GM12878 (cell line): ENCODE results near the gene DNTT. TPM values are rescaled to one million over a fixed set of nuclear protein-coding genes. Genes with fewer than 3 reads are reported as not detected.

Experiments
- ATAC-seq: fragments of 200-7000 bp; cut with Tn5 transposase; 3 replicates; pipeline ENCODE4 v1.9.1; 2020; ENCODE audit warnings: mild to moderate bottlenecking, moderate library complexity
- BruUV-seq: library from RNA; stranded (reverse); fragments of 400-500 nt; replicated peaks from 2 replicates; lab custom pipeline; 2021; lab: Mats Ljungman, UMichigan
- CTCF ChIA-PET: fragments of 300-600 bp; sonication (Branson Sonifier 250); formaldehyde crosslinking; extraction: SDS; loops from one replicate; lab custom pipeline; 2021; ENCODE audit warnings: inconsistent platforms; lab: Yijun Ruan, JAX
- POLR2A ChIA-PET: fragments of 350-600 bp; formaldehyde crosslinking; extraction: SDS; loops from one replicate; lab custom pipeline; 2021; ENCODE audit warnings: inconsistent platforms; lab: Charles Lee
- RAD21 ChIA-PET: fragments of 300-600 bp; sonication (Branson Sonifier 250); formaldehyde crosslinking; loops from one replicate; lab custom pipeline; 2023; ENCODE audit warnings: antibody characterized with exemption; ENCODE audit not compliant: unreplicated experiment; lab: Charles Lee
- SMC1A ChIA-PET: fragments of 300-600 bp; sonication (Branson Sonifier 250); formaldehyde crosslinking; loops from one replicate; lab custom pipeline; 2023; ENCODE audit not compliant: unreplicated experiment, uncharacterized antibody; lab: Charles Lee
- DNase-seq: peaks from one replicate; pipeline ENCODE4 v3.0.0-alpha.2; 2011; ENCODE audit warnings: low read depth, low spot score
- FAIRE-seq: peaks from 3 replicates; lab custom pipeline; 2011; peaks lifted over from hg19 to GRCh38; lab: Jason Lieb, UNC
- H2AFZ ChIP-seq: 2 replicates; pipeline ENCODE4 v1.6.0; 2011; ENCODE audit warnings: low read depth, low read length, control low read depth; ENCODE audit not compliant: control insufficient read depth
- H3K27ac ChIP-seq: 2 replicates; pipeline ENCODE4 v1.5.1; 2011; ENCODE audit warnings: control low read depth; ENCODE audit not compliant: control insufficient read depth, insufficient read depth
- H3K27me3 ChIP-seq, 2 experiments: replicated peaks in 1 of 2; 2 replicates each; pipeline versions ENCODE4 v1.6.0 to v1.6.1; 2011; ENCODE audit warnings: low read length in 1 of 2; ENCODE audit not compliant: control insufficient read depth in 2 of 2, insufficient read depth in 2 of 2
- H3K36me3 ChIP-seq, 2 experiments: 2 replicates each; pipeline ENCODE4 v1.5.1; 2011; ENCODE audit warnings: low read length in 1 of 2; ENCODE audit not compliant: control insufficient read depth in 2 of 2, insufficient read depth in 2 of 2
- H3K4me1 ChIP-seq: 2 replicates; pipeline ENCODE4 v1.6.1; 2011; ENCODE audit warnings: mild to moderate bottlenecking, low read length, moderate library complexity, mixed read lengths; ENCODE audit not compliant: control insufficient read depth, insufficient read depth
- H3K4me2 ChIP-seq: 2 replicates; pipeline ENCODE4 v1.6.0; 2011; ENCODE audit warnings: control low read depth; ENCODE audit not compliant: control insufficient read depth, insufficient read depth
- H3K4me3 ChIP-seq: fragments of 200-600 bp; sonication (generic); 2 replicates; pipeline ENCODE4 v1.5.1; 2016
- H3K79me2 ChIP-seq: 2 replicates; pipeline ENCODE4 v1.6.0; 2011; ENCODE audit warnings: low read length; ENCODE audit not compliant: control insufficient read depth, insufficient read depth
- H3K9ac ChIP-seq: 2 replicates; pipeline ENCODE4 v1.8.0; 2011; ENCODE audit warnings: low read length, control low read depth, mixed read lengths; ENCODE audit not compliant: control insufficient read depth, insufficient read depth
- H3K9me3 ChIP-seq: replicated peaks from 3 replicates; pipeline ENCODE4 v1.5.1; 2011; ENCODE audit warnings: mild to moderate bottlenecking, low read length; ENCODE audit not compliant: control insufficient read depth, insufficient read depth
- H4K20me1 ChIP-seq: 2 replicates; pipeline ENCODE4 v1.6.0; 2011; ENCODE audit not compliant: control insufficient read depth, insufficient read depth
- ASH2L ChIP-seq: fragments of 300-600, 200-600 bp; sonication (generic); IDR thresholded peaks from 2 replicates; pipeline ENCODE4 v1.6.1; 2017; ENCODE audit warnings: low read depth, mild to moderate bottlenecking, borderline replicate concordance
- CHD2 ChIP-seq: IDR thresholded peaks from 2 replicates; pipeline ENCODE4 v1.6.1; 2011; ENCODE audit warnings: low read depth, low read length, improper control_type of control experiment, borderline replicate concordance
- E4F1 ChIP-seq: fragments of 450-650 bp; IDR thresholded peaks from 2 replicates; pipeline ENCODE4 v1.6.1; 2018; ENCODE audit warnings: borderline replicate concordance, mild to moderate bottlenecking; ENCODE audit not compliant: partially characterized antibody
- EED ChIP-seq: sonication (generic); IDR thresholded peaks from 2 replicates; pipeline ENCODE4 v1.6.1; 2016; ENCODE audit warnings: antibody characterized with exemption, low read depth
- HDGF ChIP-seq: fragments of 450-650 bp; IDR thresholded peaks from 2 replicates; pipeline ENCODE4 v1.6.1; 2016; ENCODE audit warnings: antibody characterized with exemption
- IKZF2 ChIP-seq, 2 experiments: fragments of 450-650 bp; IDR thresholded peaks; 2 replicates each; pipeline ENCODE4 v1.6.1; 2017; ENCODE audit warnings: mild to moderate bottlenecking in 2 of 2, moderate library complexity in 2 of 2
- NR2C2 ChIP-seq: IDR thresholded peaks from 2 replicates; pipeline ENCODE4 v1.6.1; 2011; ENCODE audit warnings: borderline replicate concordance, low read depth; ENCODE audit not compliant: control insufficient read depth, insufficient read length
- RAD51 ChIP-seq: fragments of 450-650 bp; IDR thresholded peaks from 2 replicates; pipeline ENCODE4 v1.6.1; 2016; ENCODE audit warnings: moderate library complexity, mild to moderate bottlenecking, inconsistent platforms
- SREBF1 ChIP-seq: IDR thresholded peaks from 2 replicates; pipeline ENCODE4 v1.6.1; 2012; ENCODE audit warnings: mild to moderate bottlenecking, low read length
- ZBTB40 ChIP-seq: fragments of 450-650 bp; IDR thresholded peaks from 2 replicates; pipeline ENCODE4 v1.6.1; 2016; ENCODE audit warnings: mild to moderate bottlenecking, moderate library complexity, borderline replicate concordance
- WGBS: methylation state at CpG from one replicate; pipeline ENCODE4 v1.1.6; 2016; ENCODE audit warnings: low lambda C conversion rate; ENCODE audit not compliant: insufficient replicate concordance, insufficient coverage; ENCODE audit errors: missing lambda C conversion rate; 5-methylcytosine and 5-hydroxymethylcytosine counted together
- in situ Hi-C: fragments of 300-500 bp; cut with MboI; formaldehyde crosslinking; loops from 9 replicates; pipeline ENCODE4 v1.14.3; 2018; ENCODE audit warnings: mixed read lengths
- intact Hi-C: fragments of 100-400 bp; cut with micrococcal nuclease; formaldehyde crosslinking; loops from one replicate; pipeline ENCODE4 v1.14.2; 2022; ENCODE audit not compliant: unreplicated experiment
- polyA plus RNA-seq, 11 experiments: library from polyadenylated mRNA; depleted of rRNA in 4 of 11; unstranded in 6 of 11; stranded (reverse) in 5 of 11; fragments of >200 nt; fragmentation: Nextera tagmentation in 4 of 11; fragmentation: Illumina TruSeq in 1 of 11; extraction: Ambion mirVana in 4 of 11; extraction: Trizol in 1 of 11; gene quantifications; 1 replicate in 1 of 11; 2 replicates in 10 of 11; pipeline versions ENCODE4 v1.2.1 to v1.2.3, GENCODE V29; 2011 to 2016; ENCODE audit warnings: inconsistent platforms in 2 of 11, missing spikeins in 2 of 11, low read depth in 1 of 11
- total RNA-seq, 4 experiments: library from RNA; depleted of rRNA in 3 of 4; stranded (reverse); fragments of >200 nt in 3 of 4; fragmentation: Illumina TruSeq in 1 of 4; extraction: Trizol in 1 of 4; gene quantifications; 2 replicates each; pipeline versions ENCODE4 v1.2.1 to v1.2.3, GENCODE V29; 2013 to 2021

Gene DNTT
- total and polyA plus RNA-seq, 10 of the 15 experiments (the other 5 are each of a cell fraction or from before 2014, with no cell fraction given) = 0.06 to 0.13 (median 0.09) TPM; not detected in 5

- TF ChIP-seq EED (no peak), NR2C2 (no peak)
- TF ChIP-seq, all 136 proteins: peak for 0
Measured at GRCh38 chr10:96304230-96304629, at the start of gene DNTT (continued).

- intact Hi-C loops = no loop called here
- Histone ChIP-seq H2AFZ (no peak overlapping the region), H3K27ac (no peak overlapping the region), H3K27me3 (no peaks in the 10 kb centered on the region)
- no peak for TF ChIP-seq IKZF2 (IDR thresholded peaks at IDR 0.05)
- TF ChIP-seq ASH2L = no peak
- no peak for TF ChIP-seq HDGF
- no peak for TF ChIP-seq E4F1
- TF ChIP-seq SREBF1 = no peak
- TF ChIP-seq CHD2 = no peak
- TF ChIP-seq EED = no peak
- TF ChIP-seq ZBTB40 = no peak
- no peak for TF ChIP-seq RAD51
- TF ChIP-seq, all 136 proteins: peak for 0
- DNase-seq (no peak), FAIRE-seq (no peak), ATAC-seq (no peak)
- ChIA-PET POLR2A (interaction anchor here (1.3 to 3.4 kb wide), 2 partner anchors 14 to 16 kb away, joined by 4 to 19 read pairs; partner anchors contain the start of gene BLNK), CTCF (interaction anchor here (0.6 to 3.4 kb wide), 7 partner anchors 11 to 212 kb away, joined by 3 to 14 read pairs (median 3); no protein-coding TSS in a partner anchor), SMC1A (interaction anchor here (0.8 to 11.3 kb wide), 6 partner anchors 9 to 40 kb away, joined by 4 to 137 read pairs (median 9); partner anchors contain the start of gene BLNK), RAD21 (interaction anchor here (1.0 to 1.7 kb wide), 2 partner anchors 11 to 36 kb away, joined by 3 to 5 read pairs; no protein-coding TSS in a partner anchor)
- in situ Hi-C loops = no loop called here
- BruUV-seq = no TSS peak
- H3K4me2 ChIP-seq = no peak overlapping the region
- H3K4me1 ChIP-seq = peaks cover 23% of the 10 kb centered on the region
- H3K4me3 ChIP-seq = no peak overlapping the region
- 78% methylated on average over 5 of the region's 5 CpGs for WGBS
- peaks cover 14% of the 10 kb centered on the region for H4K20me1 ChIP-seq
- no peak overlapping the region for H3K9ac ChIP-seq
- H3K36me3 ChIP-seq = peaks cover 8 to 39% of the 10 kb centered on the region in 2 experiments; a peak in 3 of 4 replicates
- no peaks in the 10 kb centered on the region for H3K9me3 ChIP-seq
- peaks cover 77% of the 10 kb centered on the region for H3K79me2 ChIP-seq
Measured at GRCh38 chr10:96254976-96255375, 49.3 kb upstream of the DNTT start.
